Astrocyte (in vitro differentiated cells and primary cell): Measurements from ENCODE around the gene AFF2. TPM values are rescaled to one million over a fixed set of nuclear protein-coding genes. Genes with fewer than 3 reads are reported as not detected.

Experiments used
- DNase-seq: peaks from one replicate; pipeline ENCODE4 v3.0.0-alpha.2; 2010; ENCODE audit warnings: low read depth
- FAIRE-seq: peaks from 2 replicates; lab custom pipeline; 2011; peaks lifted over from hg19 to GRCh38; lab: Jason Lieb, UNC
- H2AFZ ChIP-seq: 2 replicates; pipeline ENCODE4 v1.6.0; 2012; ENCODE audit warnings: low read depth, low read length, inconsistent platforms
- H3K27ac ChIP-seq: 2 replicates; pipeline ENCODE4 v1.5.1; 2011; ENCODE audit warnings: low read depth, low read length, inconsistent platforms
- H3K27me3 ChIP-seq: 2 replicates; pipeline ENCODE4 v1.6.0; 2011; ENCODE audit warnings: low read length, inconsistent platforms; ENCODE audit not compliant: insufficient read depth
- H3K36me3 ChIP-seq: 2 replicates; pipeline ENCODE4 v1.5.1; 2011; ENCODE audit warnings: low read length, inconsistent platforms; ENCODE audit not compliant: insufficient read depth
- H3K4me1 ChIP-seq: 2 replicates; pipeline ENCODE4 v1.5.1; 2011; ENCODE audit warnings: low read length, inconsistent platforms; ENCODE audit not compliant: insufficient read depth
- H3K4me2 ChIP-seq: 2 replicates; pipeline ENCODE4 v1.6.0; 2012; ENCODE audit warnings: low read length, inconsistent platforms
- H3K4me3 ChIP-seq: 2 replicates; pipeline ENCODE4 v1.5.1; 2011; ENCODE audit warnings: low read depth, mild to moderate bottlenecking, low read length, inconsistent platforms; ENCODE audit not compliant: insufficient read depth
- H3K79me2 ChIP-seq: 2 replicates; pipeline ENCODE4 v1.6.0; 2012; ENCODE audit warnings: mild to moderate bottlenecking, low read length, inconsistent platforms; ENCODE audit not compliant: insufficient read depth
- H3K9ac ChIP-seq: 2 replicates; pipeline ENCODE4 v1.6.0; 2012; ENCODE audit warnings: mild to moderate bottlenecking, low read length, inconsistent platforms
- H3K9me3 ChIP-seq: 2 replicates; pipeline ENCODE4 v1.5.1; 2012; ENCODE audit warnings: low read depth, mild to moderate bottlenecking, low read length, inconsistent platforms; ENCODE audit not compliant: insufficient read depth
- H4K20me1 ChIP-seq: 2 replicates; pipeline ENCODE4 v1.6.0; 2012; ENCODE audit warnings: low read length, inconsistent platforms; ENCODE audit not compliant: insufficient read depth
- H3K27ac Mint-ChIP-seq: one replicate; pipeline ENCODE4 v1.8.0; 2021; ENCODE audit warnings: mild to moderate bottlenecking, mixed read lengths; ENCODE audit not compliant: unreplicated experiment
- H3K27me3 Mint-ChIP-seq: one replicate; pipeline ENCODE4 v1.8.0; 2021; ENCODE audit warnings: low read depth, mixed read lengths; ENCODE audit not compliant: unreplicated experiment
- H3K36me3 Mint-ChIP-seq: one replicate; pipeline ENCODE4 v1.8.0; 2021; ENCODE audit warnings: low read depth, mixed read lengths; ENCODE audit not compliant: unreplicated experiment
- H3K4me1 Mint-ChIP-seq: one replicate; pipeline ENCODE4 v1.8.0; 2021; ENCODE audit warnings: low read depth, mixed read lengths; ENCODE audit not compliant: unreplicated experiment
- H3K4me3 Mint-ChIP-seq: one replicate; pipeline ENCODE4 v1.8.0; 2021; ENCODE audit warnings: mild to moderate bottlenecking, moderate library complexity, mixed read lengths; ENCODE audit not compliant: unreplicated experiment
- H3K9me3 Mint-ChIP-seq: one replicate; pipeline ENCODE4 v1.8.0; 2021; ENCODE audit warnings: mild to moderate bottlenecking, mixed read lengths; ENCODE audit not compliant: unreplicated experiment
- EZH2 ChIP-seq: IDR thresholded peaks from 2 replicates; pipeline ENCODE4 v1.6.1; 2012; ENCODE audit warnings: mild to moderate bottlenecking, low read length, inconsistent platforms; ENCODE audit not compliant: insufficient read depth
- total RNA-seq: library from RNA; stranded (reverse); gene quantifications from 2 replicates; pipeline ENCODE4 v1.2.1, GENCODE V29; 2021
- TF ChIP-seq, protein P1 (sequence below): IDR thresholded peaks from 2 replicates; pipeline ENCODE4 v1.5.1; 2011; ENCODE audit warnings: low read depth, mild to moderate bottlenecking, inconsistent platforms, low read length, moderate library complexity; ENCODE audit not compliant: insufficient read depth

AFF2 gene
- total RNA-seq, 1 donor from 2014 or later: 8.3 TPM

- FAIRE-seq: no peak
- H3K36me3 Mint-ChIP-seq: no peaks in the 10 kb centered on the region
- no peaks in the 10 kb centered on the region for H3K36me3 ChIP-seq
These were observed 34.1 kb upstream of the AFF2 start for GRCh38 chrX:148466292-148466691.

DNA sequence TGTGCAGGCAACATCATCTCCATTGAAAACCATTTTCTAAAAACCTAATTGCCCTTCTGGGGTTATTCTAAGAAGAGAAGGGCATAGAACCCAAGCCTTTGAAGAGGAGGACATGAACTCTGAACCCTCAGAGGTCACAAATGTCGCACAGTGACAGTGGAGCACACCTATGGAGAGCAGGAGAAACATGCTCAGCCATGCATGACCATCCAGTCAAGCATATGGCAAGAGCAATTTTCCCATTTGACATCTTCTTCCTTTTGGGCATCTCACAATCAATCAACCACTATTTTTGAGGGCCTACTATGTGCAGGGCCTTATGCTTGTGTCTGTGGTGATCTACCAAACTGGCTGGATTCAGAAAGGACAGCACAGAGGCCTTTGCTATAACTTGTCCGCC, 30.1 kb upstream of the AFF2 start:
- no peak overlapping the region for H2AFZ ChIP-seq
- H3K4me1 Mint-ChIP-seq: peaks cover 8% of the 10 kb centered on the region
- no peak for DNase-seq
- no peak overlapping the region for H3K27ac Mint-ChIP-seq
- no peak overlapping the region for H3K27ac ChIP-seq
- H3K79me2 ChIP-seq: no peaks in the 10 kb centered on the region
- no peak overlapping the region for H3K4me3 Mint-ChIP-seq
- no peaks in the 10 kb centered on the region for H3K9me3 Mint-ChIP-seq
- no peak overlapping the region for H3K4me2 ChIP-seq
- H3K27me3 Mint-ChIP-seq: no peaks in the 10 kb centered on the region
- H3K36me3 ChIP-seq: no peaks in the 10 kb centered on the region
- no peak overlapping the region for H3K9ac ChIP-seq
- peak; percentile 47 for FAIRE-seq
- TF ChIP-seq, protein P1, sequence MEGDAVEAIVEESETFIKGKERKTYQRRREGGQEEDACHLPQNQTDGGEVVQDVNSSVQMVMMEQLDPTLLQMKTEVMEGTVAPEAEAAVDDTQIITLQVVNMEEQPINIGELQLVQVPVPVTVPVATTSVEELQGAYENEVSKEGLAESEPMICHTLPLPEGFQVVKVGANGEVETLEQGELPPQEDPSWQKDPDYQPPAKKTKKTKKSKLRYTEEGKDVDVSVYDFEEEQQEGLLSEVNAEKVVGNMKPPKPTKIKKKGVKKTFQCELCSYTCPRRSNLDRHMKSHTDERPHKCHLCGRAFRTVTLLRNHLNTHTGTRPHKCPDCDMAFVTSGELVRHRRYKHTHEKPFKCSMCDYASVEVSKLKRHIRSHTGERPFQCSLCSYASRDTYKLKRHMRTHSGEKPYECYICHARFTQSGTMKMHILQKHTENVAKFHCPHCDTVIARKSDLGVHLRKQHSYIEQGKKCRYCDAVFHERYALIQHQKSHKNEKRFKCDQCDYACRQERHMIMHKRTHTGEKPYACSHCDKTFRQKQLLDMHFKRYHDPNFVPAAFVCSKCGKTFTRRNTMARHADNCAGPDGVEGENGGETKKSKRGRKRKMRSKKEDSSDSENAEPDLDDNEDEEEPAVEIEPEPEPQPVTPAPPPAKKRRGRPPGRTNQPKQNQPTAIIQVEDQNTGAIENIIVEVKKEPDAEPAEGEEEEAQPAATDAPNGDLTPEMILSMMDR: no peak
- TF ChIP-seq EZH2: no peak
- no peaks in the 10 kb centered on the region for H4K20me1 ChIP-seq
- no peaks in the 10 kb centered on the region for H3K27me3 ChIP-seq
- H3K4me3 ChIP-seq: no peak overlapping the region
- H3K9me3 ChIP-seq: no peaks in the 10 kb centered on the region
- no peaks in the 10 kb centered on the region for H3K36me3 Mint-ChIP-seq
- H3K4me1 ChIP-seq: no peaks in the 10 kb centered on the region

More at GRCh38 chrX:148466292-148466691, 34.1 kb upstream of the AFF2 start:
- no peak overlapping the region for H3K4me3 Mint-ChIP-seq
- no peaks in the 10 kb centered on the region for H3K79me2 ChIP-seq
- H3K4me3 ChIP-seq: no peak overlapping the region
- H3K27ac Mint-ChIP-seq: no peak overlapping the region
- DNase-seq: peak; percentile 13
- no peaks in the 10 kb centered on the region for H4K20me1 ChIP-seq
- no peak overlapping the region for H3K27ac ChIP-seq
- H3K4me2 ChIP-seq: no peak overlapping the region
- TF ChIP-seq, protein P1: no peak
- TF ChIP-seq EZH2: no peak
- no peaks in the 10 kb centered on the region for H3K27me3 Mint-ChIP-seq
- peaks cover 8% of the 10 kb centered on the region for H3K4me1 Mint-ChIP-seq
- no peaks in the 10 kb centered on the region for H3K4me1 ChIP-seq
- no peak overlapping the region for H3K9ac ChIP-seq
- no peaks in the 10 kb centered on the region for H3K27me3 ChIP-seq
- H2AFZ ChIP-seq: no peak overlapping the region
- H3K9me3 Mint-ChIP-seq: no peaks in the 10 kb centered on the region
- H3K9me3 ChIP-seq: no peaks in the 10 kb centered on the region

DNA sequence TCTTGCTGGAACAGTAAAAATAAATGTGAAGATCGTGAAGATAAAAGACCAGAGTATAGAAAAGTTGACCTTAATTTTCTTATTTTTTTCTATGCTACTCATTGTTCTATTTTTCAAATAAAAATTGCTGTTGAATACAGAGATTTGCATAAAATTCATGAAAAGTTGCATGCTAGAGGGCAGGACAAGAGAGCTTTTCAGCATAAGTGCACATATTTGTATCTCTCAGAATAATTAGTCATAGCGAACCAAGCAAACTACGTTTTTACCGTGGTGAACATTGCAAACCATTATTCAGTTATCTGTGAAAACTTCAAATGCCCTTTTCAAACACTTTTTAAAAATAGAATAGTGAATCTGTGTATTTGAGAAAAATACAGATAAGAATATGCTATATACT, 26.4 kb upstream of the AFF2 start:
- no peak overlapping the region for H3K4me3 Mint-ChIP-seq

More for the DNA sequence above, 26.4 kb upstream of the AFF2 start:
- Histone ChIP-seq H3K4me1 (no peaks in the 10 kb centered on the region), H3K27ac (no peak overlapping the region), H3K36me3 (no peaks in the 10 kb centered on the region), H3K4me3 (no peak overlapping the region), H3K9me3 (no peaks in the 10 kb centered on the region), H3K9ac (no peak overlapping the region), H3K79me2 (no peaks in the 10 kb centered on the region), H3K27me3 (no peaks in the 10 kb centered on the region), H3K4me2 (no peak overlapping the region), H2AFZ (no peak overlapping the region), H4K20me1 (no peaks in the 10 kb centered on the region)
- no peaks in the 10 kb centered on the region for H3K27me3 Mint-ChIP-seq
- H3K4me1 Mint-ChIP-seq: no peaks in the 10 kb centered on the region
- no peak for DNase-seq
- no peak for TF ChIP-seq EZH2
- TF ChIP-seq, protein P1: no peak
- no peaks in the 10 kb centered on the region for H3K9me3 Mint-ChIP-seq
- H3K27ac Mint-ChIP-seq: no peak overlapping the region
- no peak for FAIRE-seq
- H3K36me3 Mint-ChIP-seq: no peaks in the 10 kb centered on the region
